Lung microvascular endothelial cell (primary cell): ENCODE measurements around the gene ASTE1. TPM values are rescaled to one million over a fixed set of nuclear protein-coding genes. Genes with fewer than 3 reads are reported as not detected.

ENCODE experiments used
- total RNA-seq: library from RNA; depleted of rRNA; stranded (reverse); fragments of >200 nt; gene quantifications from 2 replicates; pipeline ENCODE4 v1.2.1, GENCODE V29; 2014

ASTE1 gene
- total RNA-seq, 1 donor from 2014 or later, result 5.2 TPM

Other genes with a start within 250 kb of the ASTE1 start
- gene ATP2C1, start 132.7 kb downstream of the ASTE1 start, total RNA-seq, result 67.6 and 92.1 TPM in 2 replicates
- 1.1 and 2.0 TPM in 2 replicates for gene NEK11, start 52 bp upstream of the ASTE1 start, total RNA-seq